ENCODE measurements around the gene ZNF672.
"Not testable (repeated sequence)": the region's sequence is repeated elsewhere in the genome, so short reads cannot be mapped to it uniquely, and the experiment has no call there.

ZNF672 gene

DNA sequence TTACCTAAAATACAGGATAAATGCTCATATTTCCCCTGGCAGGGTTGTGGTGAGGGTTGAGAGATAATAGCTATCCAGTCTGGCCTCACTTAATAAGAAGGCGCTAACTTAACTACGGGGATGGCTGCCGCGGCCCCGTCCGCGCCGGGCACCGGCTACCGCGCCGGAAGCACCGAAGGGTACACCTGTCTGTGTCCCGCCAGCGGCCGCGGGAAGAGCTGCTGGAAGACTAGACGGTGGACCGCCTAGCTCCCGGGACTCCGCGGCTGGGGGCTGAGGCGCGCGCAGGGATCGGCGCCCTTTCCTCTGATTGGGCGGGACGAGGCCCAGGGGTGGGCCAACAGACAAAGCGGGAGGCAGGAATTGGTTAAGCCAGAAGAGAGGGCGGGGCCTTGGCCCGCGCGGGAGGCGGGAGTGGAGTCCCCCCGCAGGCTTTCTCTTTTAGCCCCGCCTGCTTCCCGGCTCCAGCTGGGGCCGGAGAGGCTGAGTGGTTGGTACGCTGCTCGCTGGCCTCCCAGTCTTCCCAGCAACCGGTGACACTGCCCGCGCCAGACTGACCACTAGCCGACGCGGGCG, at the start of gene ZNF672:
TSS of gene ZNF672 (plus strand) at position 444 of the 576 bp plus-strand sequence. CDS start 9,051 bp downstream, outside the sequence.
- DNase-seq (ENCODE audit: low read depth, low spot score): peak; percentile 88

DNA sequence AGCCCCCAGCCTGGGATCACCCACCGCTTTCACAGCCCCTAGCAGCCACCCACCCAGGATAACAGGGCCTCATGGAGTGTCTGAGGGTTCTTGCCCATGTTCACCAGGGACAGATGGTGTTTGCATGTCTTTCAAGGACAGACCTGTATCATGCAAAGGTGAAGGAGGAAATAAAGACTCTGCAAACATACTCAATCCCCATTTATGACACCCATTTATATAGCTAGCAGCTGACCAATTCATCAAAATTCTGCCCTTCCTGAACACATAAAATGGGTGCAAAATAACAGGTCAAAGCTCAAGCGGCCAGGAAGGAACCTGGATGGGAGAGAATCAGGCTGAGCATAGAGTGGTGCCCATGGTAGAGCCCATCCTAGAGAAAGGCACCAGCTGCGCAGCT, 49.7 kb upstream of the ZNF672 start:
- DNase-seq (ENCODE audit: low read depth, low spot score): no peak

GRCh38 chr1:248789337-248789736, 48.7 kb upstream of the ZNF672 start:
- not testable (repeated sequence) for DNase-seq (ENCODE audit: low read depth, low spot score)

DNA sequence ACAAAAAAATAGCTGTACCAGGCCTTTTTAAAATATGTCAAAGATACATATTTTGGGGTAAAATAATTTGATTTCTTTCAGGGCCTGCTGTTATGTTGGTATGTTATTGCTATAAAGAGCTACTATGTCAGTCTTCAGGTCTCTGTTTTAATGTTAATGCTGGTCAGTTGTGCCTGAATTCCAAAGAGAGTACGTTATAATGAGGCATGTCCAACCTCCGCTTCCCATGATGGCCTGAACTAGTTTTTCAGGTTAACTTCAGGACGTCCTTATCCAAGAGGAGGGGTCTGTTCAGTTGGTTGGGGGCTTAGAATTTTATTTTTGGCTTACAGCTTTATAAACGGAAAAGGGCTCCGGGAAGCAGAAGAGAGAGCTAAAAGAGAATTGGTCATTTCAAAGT, 47.6 kb upstream of the ZNF672 start:
- DNase-seq (ENCODE audit: low read depth, low spot score): no peak

DNA sequence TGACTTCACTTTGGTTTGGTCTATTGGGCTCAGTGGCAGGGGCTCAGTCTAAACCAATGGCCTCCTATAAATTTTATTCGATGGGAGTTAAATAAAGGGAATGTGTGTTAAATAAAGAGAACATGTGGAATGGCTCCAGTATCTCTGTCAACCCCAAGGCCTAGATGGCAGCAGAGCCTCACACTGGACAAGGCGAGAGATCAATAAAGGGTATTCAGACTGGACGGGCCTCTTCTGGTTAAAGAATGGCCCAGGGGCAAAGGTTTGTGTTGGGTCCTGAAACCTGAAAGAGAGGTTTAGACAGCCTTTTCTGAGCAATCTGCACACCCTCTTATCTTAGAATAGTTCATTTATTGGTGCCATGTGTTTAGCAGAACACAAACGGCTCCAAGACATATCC, 47.0 kb upstream of the ZNF672 start:
- DNase-seq (ENCODE audit: low read depth, low spot score): no peak

GRCh38 chr1:248792342-248792741, 45.7 kb upstream of the ZNF672 start:
- DNase-seq (ENCODE audit: low read depth, low spot score): no peak

DNA sequence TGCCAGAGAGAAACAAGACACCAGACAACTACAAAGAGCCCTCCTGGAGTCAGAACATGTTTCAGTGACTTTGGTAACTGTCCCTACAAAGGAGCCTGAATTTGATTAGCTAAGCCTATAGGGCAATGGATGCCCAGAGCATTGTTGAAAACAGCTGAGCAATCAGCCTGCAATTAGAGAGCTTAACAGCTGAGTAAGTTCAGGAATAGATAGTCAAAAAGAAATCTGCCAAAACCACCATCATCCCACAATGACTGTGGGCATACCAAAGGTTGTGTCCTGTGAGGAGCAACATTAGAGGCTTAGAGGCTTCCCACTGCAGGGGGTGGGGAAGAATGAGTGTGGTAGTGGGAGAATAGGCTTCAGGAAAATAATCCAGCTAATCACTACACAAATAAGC, 44.4 kb upstream of the ZNF672 start:
- DNase-seq (ENCODE audit: low read depth, low spot score): no peak

- not testable (repeated sequence) for DNase-seq (ENCODE audit: low read depth, low spot score)
Observed at GRCh38 chr1:248794663-248795062, 43.4 kb upstream of the ZNF672 start.

DNA sequence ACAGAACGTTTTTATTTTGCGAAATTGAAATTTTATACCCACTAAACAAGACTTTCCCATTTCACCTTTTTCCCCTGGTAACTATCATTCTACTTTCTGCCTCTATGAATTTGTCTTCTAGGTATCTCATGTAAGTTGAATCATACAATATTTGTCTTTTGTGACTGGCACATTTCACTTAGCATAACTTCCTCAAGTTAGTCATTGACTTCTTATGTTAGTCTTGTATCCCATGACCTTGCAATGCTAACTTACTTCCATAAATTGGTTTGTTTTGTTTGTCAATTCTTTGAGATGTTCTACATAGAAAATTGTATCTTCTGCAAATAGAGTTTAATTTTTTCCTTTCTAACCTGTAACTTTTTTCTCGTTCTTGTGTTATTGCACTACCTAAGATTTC, 39.2 kb upstream of the ZNF672 start:
- no peak for DNase-seq (ENCODE audit: low read depth, low spot score)

GRCh38 chr1:248800459-248800858, 37.6 kb upstream of the ZNF672 start:
- no peak for DNase-seq (ENCODE audit: low read depth, low spot score)

DNA sequence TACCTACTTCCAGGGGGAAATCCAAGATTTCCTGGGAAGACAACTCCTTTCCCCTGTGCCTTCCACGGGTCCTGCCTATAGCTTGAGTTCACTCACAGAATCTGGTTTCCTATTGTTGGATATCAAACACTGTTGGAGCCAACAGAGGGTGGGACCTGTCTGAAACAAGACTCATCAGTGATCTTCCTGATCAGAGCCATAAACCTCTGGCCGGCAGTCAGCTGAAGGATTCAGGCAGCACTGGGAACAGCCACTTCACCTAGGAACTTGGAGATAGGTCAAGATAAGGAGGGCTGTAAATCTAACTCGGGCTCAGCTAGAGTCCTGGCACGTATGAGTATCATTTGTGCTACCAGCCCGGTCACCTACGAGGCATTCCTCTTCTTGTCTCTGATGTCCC, 35.6 kb upstream of the ZNF672 start:
- no peak for DNase-seq (ENCODE audit: low read depth, low spot score)

- not testable (repeated sequence) for DNase-seq (ENCODE audit: low read depth, low spot score)
Observed at GRCh38 chr1:248803501-248803900, 34.5 kb upstream of the ZNF672 start.

- no peak for DNase-seq (ENCODE audit: low read depth, low spot score)
Observed at GRCh38 chr1:248804771-248805681, 33.0 kb upstream of the ZNF672 start.

DNA sequence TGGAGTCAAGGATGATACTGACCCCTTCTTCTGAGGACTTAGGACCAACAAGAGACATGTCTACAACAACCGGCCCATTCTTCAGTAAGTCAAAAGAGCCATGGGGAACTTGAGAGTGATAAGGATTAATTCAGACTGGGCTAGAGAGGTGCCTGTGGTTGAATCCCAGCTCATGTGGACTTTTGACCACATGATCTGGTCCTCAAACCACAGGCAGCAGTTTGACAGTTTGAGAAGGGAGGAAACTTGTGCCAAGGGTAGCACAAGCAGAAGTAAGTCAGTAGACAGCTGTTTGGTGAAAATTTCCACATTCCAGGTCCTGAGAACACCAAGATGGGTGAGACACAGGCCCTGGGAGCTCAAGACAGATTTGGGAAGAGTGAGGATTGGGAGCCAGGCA, 32.1 kb upstream of the ZNF672 start:
- DNase-seq (ENCODE audit: low read depth, low spot score): no peak

DNA sequence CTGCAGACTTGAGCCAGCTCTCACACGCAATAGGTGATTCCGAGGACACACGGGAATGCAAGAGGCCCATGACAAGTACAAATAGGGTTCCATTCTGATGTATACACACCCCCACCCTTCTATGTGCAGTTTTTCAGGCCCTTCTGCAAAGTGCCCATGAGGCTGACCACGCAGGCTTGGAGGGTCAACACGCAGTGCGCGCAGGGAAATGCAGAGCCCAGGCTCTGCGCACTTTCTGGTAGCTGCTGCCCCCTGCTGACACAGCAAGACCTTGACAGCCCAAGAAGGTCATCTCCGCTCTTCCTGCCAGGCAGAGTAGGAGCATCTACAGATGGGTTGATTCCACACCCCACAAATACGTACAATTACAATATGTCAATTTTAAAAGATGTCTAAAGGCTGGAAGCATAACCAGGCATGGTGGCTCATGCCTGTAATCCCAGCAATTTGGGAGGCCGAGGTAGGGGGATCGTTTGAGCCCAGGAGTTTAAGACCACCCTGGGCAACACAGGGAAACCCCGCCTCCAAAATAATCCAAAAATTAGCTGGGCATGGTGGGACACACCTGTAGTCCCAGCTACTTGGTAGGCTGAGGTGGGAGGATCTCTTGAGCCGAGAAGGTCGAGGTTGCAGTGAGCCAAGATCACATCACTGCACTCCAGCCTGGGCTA, 30.8 kb upstream of the ZNF672 start:
- DNase-seq (ENCODE audit: low read depth, low spot score): no peak

DNA sequence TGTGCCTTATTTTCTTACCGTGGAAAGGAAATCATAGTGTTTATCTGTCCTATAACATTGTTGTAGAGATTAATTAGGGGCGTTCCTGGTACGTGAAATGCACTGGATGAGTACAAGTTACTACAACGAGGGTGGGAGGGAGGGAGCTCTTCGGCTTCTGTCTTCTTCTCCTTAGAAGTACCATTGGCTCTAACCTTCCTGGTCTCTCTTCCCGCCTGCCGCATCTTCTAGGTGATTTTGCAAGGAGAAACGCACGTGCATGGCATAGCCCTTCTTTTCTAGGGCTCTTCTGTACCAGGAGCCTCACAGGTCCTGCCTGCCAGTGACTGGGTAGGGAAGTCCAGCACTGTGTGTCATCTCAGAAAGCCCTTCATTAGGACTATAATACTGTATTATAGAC, 29.1 kb upstream of the ZNF672 start:
- no peak for DNase-seq (ENCODE audit: low read depth, low spot score)

DNA sequence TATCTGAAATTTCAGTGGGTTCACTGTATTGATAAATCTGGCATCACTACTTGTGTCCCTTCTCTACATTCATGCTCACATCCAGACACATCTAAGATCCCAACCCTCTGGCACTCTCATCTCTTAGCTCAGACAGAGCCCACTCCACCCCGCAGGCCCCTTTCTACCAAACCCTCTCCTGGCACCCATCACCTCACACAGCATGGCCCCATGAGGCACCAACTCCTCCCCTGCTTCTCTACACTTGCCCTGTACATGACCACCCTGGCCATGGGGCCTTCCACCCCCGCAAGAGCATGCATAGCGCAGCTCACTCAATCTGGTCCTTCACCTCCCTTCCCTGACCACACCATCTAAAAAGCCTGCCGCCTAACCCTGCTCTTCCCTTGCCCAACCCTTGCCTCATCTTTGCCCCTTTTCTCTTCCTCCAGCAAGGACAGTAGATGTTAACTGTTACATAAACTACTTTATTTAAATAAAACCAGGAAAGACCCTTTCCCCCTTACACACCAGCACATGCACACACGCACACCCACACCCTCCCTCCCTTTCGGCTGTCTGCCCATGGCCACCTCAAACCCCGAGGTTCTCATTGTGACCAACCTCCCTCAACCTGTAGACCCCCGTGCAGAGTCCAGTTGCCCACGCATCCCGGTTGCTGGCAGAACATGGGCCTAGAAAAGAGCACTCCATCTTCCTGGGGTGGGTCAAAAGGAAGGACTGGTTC, 27.9 kb upstream of the ZNF672 start:
- no peak for DNase-seq (ENCODE audit: low read depth, low spot score)

- no peak for DNase-seq (ENCODE audit: low read depth, low spot score)
Observed at GRCh38 chr1:248810727-248811513, 27.1 kb upstream of the ZNF672 start.

DNA sequence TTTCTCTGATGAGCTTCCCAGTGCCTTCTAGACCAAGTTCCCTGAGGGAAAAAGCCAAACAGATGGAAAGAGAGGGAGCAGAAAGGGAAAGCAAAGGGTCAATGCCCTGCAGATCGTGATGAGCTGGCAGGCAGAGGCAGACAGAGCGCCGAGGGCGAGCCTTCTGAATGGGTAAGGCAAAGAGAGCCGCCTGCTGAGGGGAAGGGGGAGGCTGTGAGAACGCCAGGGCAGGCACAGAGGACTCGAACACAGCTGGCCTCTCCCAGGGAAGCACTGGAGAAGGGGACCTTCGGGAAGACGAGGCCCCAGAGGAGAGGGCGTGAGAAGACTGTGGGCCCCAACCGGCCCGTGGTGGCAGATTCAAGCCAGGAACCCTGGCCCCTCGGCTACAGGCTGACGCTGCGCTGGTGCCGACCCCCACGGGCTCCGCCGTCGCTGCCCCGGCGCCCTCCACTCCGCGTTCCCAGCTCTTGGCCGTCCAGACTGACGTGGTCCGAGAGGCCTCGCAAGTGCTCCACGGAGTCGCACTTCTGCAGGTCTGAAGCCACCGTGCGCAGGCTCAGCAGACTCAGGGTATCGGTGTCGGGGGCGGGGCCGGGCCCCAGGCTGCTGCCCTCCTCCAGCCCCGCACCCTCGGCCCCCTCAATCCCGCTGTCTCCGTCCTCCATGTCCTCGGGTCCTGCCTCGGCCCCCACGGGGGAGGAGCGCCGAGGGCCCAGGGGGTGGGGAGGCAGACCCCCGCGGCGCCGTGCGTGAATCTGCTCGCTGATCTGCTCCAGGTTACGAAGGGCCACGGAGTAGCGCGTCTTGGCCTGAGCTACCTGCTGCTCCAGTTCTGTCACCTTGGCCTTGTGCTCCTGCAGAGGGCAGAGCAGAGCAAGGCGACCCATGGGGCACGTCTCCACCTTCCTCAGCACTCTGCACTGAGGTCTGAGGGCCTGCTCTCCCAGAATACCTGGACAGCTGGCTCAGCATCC, 26.2 kb upstream of the ZNF672 start:
- no peak for DNase-seq (ENCODE audit: low read depth, low spot score)
